Coronary artery (tissue), 2 donors: ENCODE data around the gene CYREN.

Experiments used
- DNase-seq: peaks from one replicate; pipeline ENCODE4 v3.0.0-alpha.2; 2017; ENCODE audit warnings: low spot score
- H3K27ac ChIP-seq, 2 donors: fragments of 200-600 bp; sonication (generic); one replicate each; pipeline ENCODE4 v1.5.1; 2016 to 2019
- H3K4me3 ChIP-seq: fragments of 200-600 bp; sonication (generic); 2 replicates; pipeline ENCODE4 v1.5.1; 2016; ENCODE audit warnings: mild to moderate bottlenecking, moderate library complexity
- TF ChIP-seq, protein P1 (sequence below): fragments of 200-600 bp; sonication (generic); IDR thresholded peaks from one replicate; pipeline ENCODE4 v1.5.1; 2019; ENCODE audit warnings: antibody characterized with exemption

The CYREN gene

DNA sequence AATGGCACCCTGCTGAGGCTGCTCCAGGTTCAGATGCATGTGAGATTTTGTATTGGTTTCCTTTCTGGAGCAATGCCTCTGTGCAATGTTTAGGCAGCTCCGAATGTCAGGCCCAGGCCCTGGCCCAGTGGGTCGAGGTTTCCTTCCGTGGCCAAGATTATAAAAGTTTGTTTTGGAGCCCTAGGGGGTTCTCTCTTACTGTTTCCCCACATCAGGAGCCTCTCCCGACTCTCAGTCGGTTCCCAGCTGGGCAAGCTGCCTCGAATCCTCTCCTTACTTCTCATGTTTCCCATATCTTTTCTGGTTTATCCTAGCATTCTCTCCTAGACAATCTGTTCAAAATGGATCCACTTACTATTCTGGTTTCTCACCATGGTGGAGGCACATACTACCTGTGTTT is 11.6 kb downstream of the CYREN start:
- Histone ChIP-seq H3K27ac (peak overlapping the region; percentile 54 to 59), H3K4me3 (no peak overlapping the region)
- TF ChIP-seq, protein P1, sequence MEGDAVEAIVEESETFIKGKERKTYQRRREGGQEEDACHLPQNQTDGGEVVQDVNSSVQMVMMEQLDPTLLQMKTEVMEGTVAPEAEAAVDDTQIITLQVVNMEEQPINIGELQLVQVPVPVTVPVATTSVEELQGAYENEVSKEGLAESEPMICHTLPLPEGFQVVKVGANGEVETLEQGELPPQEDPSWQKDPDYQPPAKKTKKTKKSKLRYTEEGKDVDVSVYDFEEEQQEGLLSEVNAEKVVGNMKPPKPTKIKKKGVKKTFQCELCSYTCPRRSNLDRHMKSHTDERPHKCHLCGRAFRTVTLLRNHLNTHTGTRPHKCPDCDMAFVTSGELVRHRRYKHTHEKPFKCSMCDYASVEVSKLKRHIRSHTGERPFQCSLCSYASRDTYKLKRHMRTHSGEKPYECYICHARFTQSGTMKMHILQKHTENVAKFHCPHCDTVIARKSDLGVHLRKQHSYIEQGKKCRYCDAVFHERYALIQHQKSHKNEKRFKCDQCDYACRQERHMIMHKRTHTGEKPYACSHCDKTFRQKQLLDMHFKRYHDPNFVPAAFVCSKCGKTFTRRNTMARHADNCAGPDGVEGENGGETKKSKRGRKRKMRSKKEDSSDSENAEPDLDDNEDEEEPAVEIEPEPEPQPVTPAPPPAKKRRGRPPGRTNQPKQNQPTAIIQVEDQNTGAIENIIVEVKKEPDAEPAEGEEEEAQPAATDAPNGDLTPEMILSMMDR, result no peak
- no peak for DNase-seq

DNA sequence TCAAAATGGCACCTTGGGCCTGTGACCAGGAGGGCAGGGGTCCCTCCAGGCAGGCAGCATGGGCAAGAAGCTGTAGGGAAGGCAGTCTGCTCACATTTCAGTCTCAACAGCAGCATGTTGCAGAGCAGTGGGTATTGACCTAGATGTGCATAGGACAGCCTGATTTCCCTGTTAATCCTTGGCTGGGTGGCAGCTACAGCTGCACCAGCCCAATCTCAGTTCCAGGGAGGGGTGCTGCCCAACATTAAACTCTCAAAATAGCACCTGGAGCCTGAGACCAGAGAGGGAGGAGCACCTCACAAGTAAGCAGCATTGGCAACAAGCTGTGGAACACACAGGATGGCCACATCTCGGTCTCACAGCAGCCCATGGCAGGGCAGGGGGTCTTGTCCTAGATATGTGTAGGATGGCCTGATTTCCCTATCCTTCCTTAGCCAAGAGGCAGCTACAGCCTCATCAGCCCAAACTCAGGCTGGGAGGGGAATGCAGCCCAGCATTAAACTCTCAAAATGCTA is 12.3 kb downstream of the CYREN start:
- no peak overlapping the region for H3K4me3 ChIP-seq
- DNase-seq, result no peak
- peak overlapping the region in 1 of 2 donors; percentile 59 for H3K27ac ChIP-seq
- TF ChIP-seq, protein P1, result no peak

DNA sequence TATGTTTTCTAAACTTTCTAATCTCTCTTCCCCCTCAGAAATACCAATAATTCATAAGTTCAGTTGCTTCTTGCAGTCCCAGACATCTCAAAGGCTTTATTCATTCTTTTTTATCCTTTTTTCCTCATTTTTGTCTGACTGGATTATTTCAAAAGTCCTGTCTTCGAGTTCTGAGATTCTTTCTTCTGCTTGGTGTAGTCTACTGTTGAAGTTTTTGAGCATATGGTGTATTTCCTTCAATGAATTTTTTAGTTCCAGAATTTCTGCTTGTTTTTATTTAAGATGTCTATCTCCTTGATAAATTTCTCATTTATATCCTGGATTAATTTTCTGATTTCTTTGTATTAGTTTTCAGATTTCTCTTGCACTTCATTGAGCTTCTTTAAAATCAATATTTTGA is 14.2 kb downstream of the CYREN start:
- H3K4me3 ChIP-seq, result no peak overlapping the region
- DNase-seq, result no peak
- no peak overlapping the region for H3K27ac ChIP-seq
- TF ChIP-seq, protein P1, result no peak

DNA sequence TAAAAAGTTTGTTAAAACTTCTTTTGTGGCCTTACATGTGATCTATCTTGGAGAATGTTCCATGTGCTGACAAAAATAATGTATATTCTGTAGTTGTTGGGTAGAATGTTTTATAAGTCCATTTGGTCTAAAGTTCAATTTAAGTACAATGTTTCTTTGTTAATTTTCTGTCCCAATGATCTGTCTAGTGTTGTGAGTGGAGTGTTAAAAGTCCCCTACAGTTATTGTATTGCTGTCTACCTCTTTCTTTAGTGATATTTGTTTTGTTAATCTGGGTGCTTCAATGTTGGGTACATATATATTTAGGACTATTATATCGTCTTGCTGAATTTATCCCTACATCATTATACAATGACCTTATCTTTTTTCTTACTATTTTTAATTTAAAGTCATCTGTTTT is 15.8 kb downstream of the CYREN start:
- no peak overlapping the region for H3K4me3 ChIP-seq
- DNase-seq, result no peak
- TF ChIP-seq, protein P1, result no peak
- no peak overlapping the region for H3K27ac ChIP-seq

DNA sequence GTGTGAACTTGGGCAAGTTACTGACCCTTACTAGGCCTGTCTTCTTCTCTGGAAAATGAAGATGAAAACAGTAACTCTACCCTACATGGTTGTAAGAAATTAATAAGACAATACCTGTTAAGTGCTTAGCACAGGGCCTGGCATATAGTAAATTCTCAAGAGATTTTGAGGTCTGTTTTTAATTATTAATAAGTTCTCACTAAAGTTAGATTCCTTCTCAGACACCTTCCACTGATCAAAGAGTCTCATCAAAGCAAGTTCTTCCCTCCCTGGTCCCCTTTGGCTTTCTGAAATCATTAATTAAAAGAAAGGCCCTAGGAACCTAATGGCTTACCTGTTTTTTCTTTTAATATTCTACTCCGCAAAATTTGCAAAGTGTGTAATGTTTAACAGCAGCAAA is 18.1 kb downstream of the CYREN start:
- DNase-seq, result no peak
- peak overlapping the region in 1 of 2 donors; percentile 82 for H3K27ac ChIP-seq
- TF ChIP-seq, protein P1, result no peak

DNA sequence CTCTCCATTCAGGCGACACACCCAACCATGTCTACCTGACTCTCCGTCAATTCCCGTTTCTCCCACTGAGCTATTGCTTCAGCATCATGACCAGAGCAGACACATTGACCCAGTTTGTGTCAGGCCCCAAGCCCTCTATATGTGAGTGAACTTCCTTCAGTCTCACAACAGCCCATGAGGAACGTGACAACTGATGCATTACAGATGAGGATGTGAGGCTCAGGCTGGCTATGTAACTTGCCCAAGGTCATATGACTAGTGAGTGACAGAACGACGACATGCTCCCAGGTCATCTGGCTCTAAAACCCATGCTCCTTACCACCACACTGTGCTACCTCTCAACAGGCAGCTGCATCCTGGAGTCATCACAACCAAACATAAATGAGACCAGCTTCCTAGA is 19.0 kb downstream of the CYREN start:
- Histone ChIP-seq H3K27ac (peak overlapping the region in 1 of 2 donors; percentile 82), H3K4me3 (no peak overlapping the region)
- TF ChIP-seq, protein P1, result no peak
- no peak for DNase-seq

More for the DNA sequence above, 18.1 kb downstream of the CYREN start:
- H3K4me3 ChIP-seq, result no peak overlapping the region

DNA sequence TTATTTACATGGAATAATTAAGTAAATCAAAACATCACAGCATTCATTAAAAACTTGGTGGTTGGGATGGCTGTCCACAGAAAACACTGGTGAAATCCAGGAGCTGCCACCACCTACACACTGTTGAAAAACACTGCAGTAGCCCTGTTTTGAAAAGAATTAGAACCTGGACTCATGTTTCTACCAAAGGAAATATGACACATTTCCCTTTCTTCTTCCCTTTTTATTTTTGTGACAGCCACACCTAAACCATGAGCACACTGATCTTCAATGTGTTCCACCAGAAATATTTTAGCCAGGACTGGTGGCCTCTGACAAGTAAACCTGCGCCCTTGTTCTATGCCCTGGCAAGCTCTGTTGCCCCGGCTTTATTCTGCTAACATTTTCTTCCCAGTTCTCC is 19.4 kb downstream of the CYREN start:
- TF ChIP-seq, protein P1, result no peak
- DNase-seq, result no peak
- H3K4me3 ChIP-seq, result peak overlapping the region; percentile 79
- peak overlapping the region in 1 of 2 donors; percentile 82 for H3K27ac ChIP-seq
